K562 (cell line): ENCODE data around the gene GTF2A2.

Experiments
- GABPA ChIP-seq: fragments of 200-800 bp; sonication (Bioruptor generic); conservative IDR thresholded peaks from 2 replicates; pipeline ENCODE4 v1.6.1; 2016; ENCODE audit warnings: low read depth, missing genetic modification characterization, missing compliant biosample characterization
- NR2C2 ChIP-seq, 2 experiments: fragments of 200-800 bp in 1 of 2; sonication (Bioruptor generic) in 1 of 2; sonication (generic) in 1 of 2; formaldehyde crosslinking in 1 of 2; IDR thresholded peaks; 2 replicates each; pipeline versions ENCODE4 v1.6.1 to v1.8.0; 2016 to 2022; ENCODE audit warnings: mild to moderate bottlenecking in 1 of 2, missing compliant biosample characterization in 1 of 2, missing genetic modification characterization in 1 of 2, missing genetic modification reagents in 1 of 2
- PHF8 ChIP-seq: fragments of 200-600 bp; sonication (generic); IDR thresholded peaks from 2 replicates; pipeline ENCODE4 v1.6.1; 2012; ENCODE audit warnings: mixed run types, mild to moderate bottlenecking, inconsistent platforms, low read length, moderate library complexity, borderline replicate concordance
- POLR2A ChIP-seq: fragments of 450-650 bp; conservative IDR thresholded peaks from 2 replicates; pipeline ENCODE4 v1.6.1; 2016
- ZNF316 ChIP-seq: fragments of 450-650 bp; IDR thresholded peaks from 2 replicates; pipeline ENCODE4 v1.6.1; 2016
- TF ChIP-seq, protein P1 (sequence below), 3 experiments: IDR thresholded peaks in 2 of 3; conservative IDR thresholded peaks in 1 of 3; 2 replicates each; pipeline ENCODE4 v1.5.1; 2011 to 2012; ENCODE audit warnings: low read length in 3 of 3, mild to moderate bottlenecking in 3 of 3, control low read depth in 2 of 3, improper control_type of control experiment in 1 of 3, inconsistent platforms in 1 of 3, low read depth in 1 of 3, mixed read lengths in 1 of 3, moderate library complexity in 1 of 3; ENCODE audit not compliant: insufficient read depth in 2 of 3

DNA sequence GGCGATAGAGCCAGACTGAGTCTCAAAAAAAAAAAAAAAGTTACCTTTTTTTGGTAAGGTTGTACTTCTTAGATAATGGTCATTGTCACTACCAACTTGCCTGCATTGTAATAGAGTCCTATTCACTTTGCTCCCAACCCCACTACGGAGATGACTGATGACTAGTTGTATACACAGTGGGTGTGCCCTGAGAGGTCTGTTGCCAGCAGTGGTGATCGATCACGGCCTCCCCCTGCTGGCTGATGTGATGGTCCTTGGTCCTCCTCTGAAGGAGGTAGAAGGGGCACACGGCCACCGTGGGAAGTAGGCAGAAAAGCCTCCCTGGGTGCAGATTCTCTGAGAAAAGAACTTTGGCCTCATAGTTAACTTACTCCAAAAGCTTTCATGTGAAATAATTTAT is 35.0 kb downstream of the GTF2A2 start:
- TF ChIP-seq NR2C2 (CRISPR knock-in tag; IDR thresholded peaks at IDR 0.05) = no peak
- no peak for TF ChIP-seq NR2C2 (tag; IDR thresholded peaks at IDR 0.05)
- TF ChIP-seq PHF8 = no peak
- TF ChIP-seq POLR2A = no peak
- no peak for TF ChIP-seq ZNF316
- no peak for TF ChIP-seq GABPA
- TF ChIP-seq, protein P1, sequence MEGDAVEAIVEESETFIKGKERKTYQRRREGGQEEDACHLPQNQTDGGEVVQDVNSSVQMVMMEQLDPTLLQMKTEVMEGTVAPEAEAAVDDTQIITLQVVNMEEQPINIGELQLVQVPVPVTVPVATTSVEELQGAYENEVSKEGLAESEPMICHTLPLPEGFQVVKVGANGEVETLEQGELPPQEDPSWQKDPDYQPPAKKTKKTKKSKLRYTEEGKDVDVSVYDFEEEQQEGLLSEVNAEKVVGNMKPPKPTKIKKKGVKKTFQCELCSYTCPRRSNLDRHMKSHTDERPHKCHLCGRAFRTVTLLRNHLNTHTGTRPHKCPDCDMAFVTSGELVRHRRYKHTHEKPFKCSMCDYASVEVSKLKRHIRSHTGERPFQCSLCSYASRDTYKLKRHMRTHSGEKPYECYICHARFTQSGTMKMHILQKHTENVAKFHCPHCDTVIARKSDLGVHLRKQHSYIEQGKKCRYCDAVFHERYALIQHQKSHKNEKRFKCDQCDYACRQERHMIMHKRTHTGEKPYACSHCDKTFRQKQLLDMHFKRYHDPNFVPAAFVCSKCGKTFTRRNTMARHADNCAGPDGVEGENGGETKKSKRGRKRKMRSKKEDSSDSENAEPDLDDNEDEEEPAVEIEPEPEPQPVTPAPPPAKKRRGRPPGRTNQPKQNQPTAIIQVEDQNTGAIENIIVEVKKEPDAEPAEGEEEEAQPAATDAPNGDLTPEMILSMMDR (IDR thresholded peaks at IDR 0.05 in 2 of 3, conservative IDR thresholded peaks at IDR 0.05 in 1 of 3; ENCODE audit: insufficient read depth in 2 of 3, low read depth in 1 of 3, low read length in 3 of 3) = peak; percentile 42 to 61 (median 53); a peak in 5 of 6 replicates
